Uterus (tissue), 2 donors: ENCODE results near the gene BTBD17.

Experiments
- POLR2A ChIP-seq, 2 donors: fragments of 450-650 bp; IDR thresholded peaks; one replicate each; pipeline ENCODE4 v1.6.1; 2016; ENCODE audit warnings: antibody characterized with exemption in 2 of 2, mild to moderate bottlenecking in 1 of 2, moderate library complexity in 1 of 2
- TF ChIP-seq, protein P1 (sequence below), 4 experiments: fragments of 200-600 bp in 2 of 4; fragments of 450-650 bp in 2 of 4; sonication (generic) in 2 of 4; IDR thresholded peaks; one replicate each; pipeline ENCODE4 v1.5.1; 2016 to 2019; ENCODE audit warnings: antibody characterized with exemption in 4 of 4, mild to moderate bottlenecking in 2 of 4, moderate library complexity in 1 of 4

DNA sequence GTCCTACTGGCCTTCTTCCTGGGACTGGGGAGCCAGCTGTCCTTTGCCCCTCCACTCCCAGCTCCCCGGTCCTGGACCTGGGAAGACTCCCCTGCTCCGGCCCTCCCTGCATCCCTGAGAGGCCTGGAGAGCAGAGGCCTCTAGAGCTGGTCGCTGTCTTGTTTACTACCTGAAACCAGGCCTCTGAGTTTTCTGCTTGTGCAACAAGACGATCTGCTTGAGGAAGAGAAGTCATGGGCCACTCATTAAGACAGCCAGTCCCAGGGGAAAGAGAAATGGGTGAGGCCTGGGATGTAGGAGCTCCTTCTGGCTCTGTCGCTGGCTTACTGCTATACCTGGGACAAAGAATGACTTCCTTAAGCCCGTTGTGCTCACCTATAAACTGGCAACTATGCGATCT is 40.4 kb upstream of the BTBD17 start:
- TF ChIP-seq, protein P1, sequence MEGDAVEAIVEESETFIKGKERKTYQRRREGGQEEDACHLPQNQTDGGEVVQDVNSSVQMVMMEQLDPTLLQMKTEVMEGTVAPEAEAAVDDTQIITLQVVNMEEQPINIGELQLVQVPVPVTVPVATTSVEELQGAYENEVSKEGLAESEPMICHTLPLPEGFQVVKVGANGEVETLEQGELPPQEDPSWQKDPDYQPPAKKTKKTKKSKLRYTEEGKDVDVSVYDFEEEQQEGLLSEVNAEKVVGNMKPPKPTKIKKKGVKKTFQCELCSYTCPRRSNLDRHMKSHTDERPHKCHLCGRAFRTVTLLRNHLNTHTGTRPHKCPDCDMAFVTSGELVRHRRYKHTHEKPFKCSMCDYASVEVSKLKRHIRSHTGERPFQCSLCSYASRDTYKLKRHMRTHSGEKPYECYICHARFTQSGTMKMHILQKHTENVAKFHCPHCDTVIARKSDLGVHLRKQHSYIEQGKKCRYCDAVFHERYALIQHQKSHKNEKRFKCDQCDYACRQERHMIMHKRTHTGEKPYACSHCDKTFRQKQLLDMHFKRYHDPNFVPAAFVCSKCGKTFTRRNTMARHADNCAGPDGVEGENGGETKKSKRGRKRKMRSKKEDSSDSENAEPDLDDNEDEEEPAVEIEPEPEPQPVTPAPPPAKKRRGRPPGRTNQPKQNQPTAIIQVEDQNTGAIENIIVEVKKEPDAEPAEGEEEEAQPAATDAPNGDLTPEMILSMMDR (IDR thresholded peaks at IDR 0.05) = no peak
- no peak for TF ChIP-seq POLR2A (IDR thresholded peaks at IDR 0.05)
